PC-9 (cell line): Measurements from ENCODE around the gene N4BP2L2. TPM values are rescaled to one million over a fixed set of nuclear protein-coding genes. Genes with fewer than 3 reads are reported as not detected.

Experiments
- BruUV-seq: library from RNA; stranded (reverse); fragments of 400-500 nt; replicated peaks from 2 replicates; lab custom pipeline; 2021; lab: Mats Ljungman, UMichigan
- CTCF ChIA-PET: fragments of 300-600 bp; sonication (Branson Sonifier 250); formaldehyde crosslinking; loops from one replicate; lab custom pipeline; 2022; ENCODE audit warnings: antibody characterized with exemption; lab: Charles Lee
- POLR2A ChIA-PET: fragments of 300-600 bp; sonication (Branson Sonifier 250); formaldehyde crosslinking; loops from one replicate; lab custom pipeline; 2022; ENCODE audit warnings: antibody characterized with exemption; ENCODE audit not compliant: unreplicated experiment; lab: Charles Lee
- DNase-seq, 2 experiments: peaks; one replicate each; pipeline versions ENCODE4 v3.0.0 to v3.0.0-alpha.2; 2015 to 2022; ENCODE audit warnings: mixed read lengths in 1 of 2
- H2AFZ ChIP-seq: fragments of 200-600 bp; sonication (generic); 2 replicates; pipeline ENCODE4 v1.8.1; 2017; ENCODE audit warnings: antibody characterized with exemption
- H3F3A ChIP-seq: fragments of 200-600 bp; sonication (generic); 2 replicates; pipeline ENCODE4 v1.8.1; 2017; ENCODE audit warnings: antibody characterized with exemption, mild to moderate bottlenecking, low read depth; ENCODE audit not compliant: insufficient read depth
- H3K27ac ChIP-seq: fragments of 200-600 bp; sonication (generic); 2 replicates; pipeline ENCODE4 v1.6.1; 2016; ENCODE audit warnings: mixed run types
- H3K27me3 ChIP-seq: fragments of 200-600 bp; sonication (generic); 2 replicates; pipeline ENCODE4 v1.6.1; 2016; ENCODE audit warnings: low read depth, mixed run types; ENCODE audit not compliant: insufficient read depth
- H3K36me3 ChIP-seq: fragments of 200-600 bp; sonication (generic); 2 replicates; pipeline ENCODE4 v1.6.1; 2016; ENCODE audit warnings: low read depth, mixed run types
- H3K4me1 ChIP-seq: fragments of 200-600 bp; sonication (generic); replicated peaks from 2 replicates; pipeline ENCODE4 v1.6.1; 2016; ENCODE audit warnings: mixed run types; ENCODE audit not compliant: insufficient read depth
- H3K4me2 ChIP-seq: fragments of 200-600 bp; sonication (generic); 2 replicates; pipeline ENCODE4 v1.6.1; 2017; ENCODE audit warnings: mixed run types
- H3K4me3 ChIP-seq: fragments of 200-600 bp; sonication (generic); 2 replicates; pipeline ENCODE4 v1.6.1; 2016; ENCODE audit warnings: mixed run types
- H3K79me2 ChIP-seq: fragments of 200-600 bp; sonication (generic); 2 replicates; pipeline ENCODE4 v1.6.1; 2017; ENCODE audit warnings: low read depth, mixed run types
- H3K9me2 ChIP-seq: fragments of 200-600 bp; sonication (generic); 2 replicates; pipeline ENCODE4 v1.8.1; 2017; ENCODE audit warnings: mild to moderate bottlenecking; ENCODE audit not compliant: insufficient read depth
- H3K9me3 ChIP-seq: fragments of 200-600 bp; sonication (generic); 2 replicates; pipeline ENCODE4 v1.8.1; 2016; ENCODE audit warnings: low read depth; ENCODE audit not compliant: insufficient read depth
- H4K20me1 ChIP-seq: fragments of 200-600 bp; sonication (generic); 2 replicates; pipeline ENCODE4 v1.8.1; 2017; ENCODE audit not compliant: insufficient read depth
- EZH2 ChIP-seq: fragments of 200-600 bp; sonication (generic); IDR thresholded peaks from 2 replicates; pipeline ENCODE4 v1.8.0; 2017; ENCODE audit warnings: antibody characterized with exemption, low read depth
- intact Hi-C: fragments of 100-400 bp; cut with micrococcal nuclease; formaldehyde crosslinking; loops from one replicate; pipeline ENCODE4 v1.10.0; 2022; ENCODE audit not compliant: unreplicated experiment
- total RNA-seq: library from RNA; stranded (reverse); gene quantifications from 2 replicates; pipeline ENCODE4 v1.2.3, GENCODE V29; 2021
- TF ChIP-seq, protein P1 (sequence below): fragments of 200-600 bp; sonication (generic); conservative IDR thresholded peaks from 2 replicates; pipeline ENCODE4 v1.6.1; 2017; ENCODE audit warnings: mixed run types, antibody characterized with exemption, mild to moderate bottlenecking, moderate library complexity

N4BP2L2 gene
- total RNA-seq, 1 experiment from 2014 or later = 81.3 TPM

DNA sequence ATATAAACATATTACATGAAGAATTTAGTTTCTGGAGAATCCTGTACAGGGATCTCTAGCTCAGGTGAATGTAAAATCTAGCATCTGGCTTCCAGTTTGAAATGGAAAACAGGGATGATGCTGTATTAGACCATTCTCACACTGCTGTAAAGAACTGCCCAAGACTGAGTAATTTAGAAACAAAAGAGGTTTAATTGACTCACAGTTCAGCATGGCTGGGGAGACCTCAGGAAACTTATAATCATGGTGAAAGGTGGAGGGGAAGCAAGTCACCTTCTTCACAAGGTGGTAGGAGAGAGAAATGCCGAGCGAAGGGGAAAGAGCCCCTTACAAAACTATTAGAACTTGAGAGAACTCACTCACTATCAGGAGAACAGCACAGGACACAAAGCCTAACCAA is 17.0 kb upstream of the N4BP2L2 start:
- intact Hi-C loops = no loop called here
- no peaks in the 10 kb centered on the region for H3K27me3 ChIP-seq
- no peak overlapping the region for H2AFZ ChIP-seq
- ChIA-PET CTCF (no interaction called here), POLR2A (no interaction called here)
- H3K4me3 ChIP-seq = no peak overlapping the region
- no peaks in the 10 kb centered on the region for H3F3A ChIP-seq
- H3K9me3 ChIP-seq = no peaks in the 10 kb centered on the region
- no peaks in the 10 kb centered on the region for H3K9me2 ChIP-seq
- TF ChIP-seq, protein P1, sequence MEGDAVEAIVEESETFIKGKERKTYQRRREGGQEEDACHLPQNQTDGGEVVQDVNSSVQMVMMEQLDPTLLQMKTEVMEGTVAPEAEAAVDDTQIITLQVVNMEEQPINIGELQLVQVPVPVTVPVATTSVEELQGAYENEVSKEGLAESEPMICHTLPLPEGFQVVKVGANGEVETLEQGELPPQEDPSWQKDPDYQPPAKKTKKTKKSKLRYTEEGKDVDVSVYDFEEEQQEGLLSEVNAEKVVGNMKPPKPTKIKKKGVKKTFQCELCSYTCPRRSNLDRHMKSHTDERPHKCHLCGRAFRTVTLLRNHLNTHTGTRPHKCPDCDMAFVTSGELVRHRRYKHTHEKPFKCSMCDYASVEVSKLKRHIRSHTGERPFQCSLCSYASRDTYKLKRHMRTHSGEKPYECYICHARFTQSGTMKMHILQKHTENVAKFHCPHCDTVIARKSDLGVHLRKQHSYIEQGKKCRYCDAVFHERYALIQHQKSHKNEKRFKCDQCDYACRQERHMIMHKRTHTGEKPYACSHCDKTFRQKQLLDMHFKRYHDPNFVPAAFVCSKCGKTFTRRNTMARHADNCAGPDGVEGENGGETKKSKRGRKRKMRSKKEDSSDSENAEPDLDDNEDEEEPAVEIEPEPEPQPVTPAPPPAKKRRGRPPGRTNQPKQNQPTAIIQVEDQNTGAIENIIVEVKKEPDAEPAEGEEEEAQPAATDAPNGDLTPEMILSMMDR = no peak
- TF ChIP-seq EZH2 = no peak
- no peaks in the 10 kb centered on the region for H3K36me3 ChIP-seq
- H3K4me2 ChIP-seq = no peak overlapping the region
- H3K4me1 ChIP-seq = no peaks in the 10 kb centered on the region
- no TSS peak for BruUV-seq
- DNase-seq = no peak
- no peaks in the 10 kb centered on the region for H4K20me1 ChIP-seq
- no peak overlapping the region for H3K27ac ChIP-seq
- no peaks in the 10 kb centered on the region for H3K79me2 ChIP-seq

DNA sequence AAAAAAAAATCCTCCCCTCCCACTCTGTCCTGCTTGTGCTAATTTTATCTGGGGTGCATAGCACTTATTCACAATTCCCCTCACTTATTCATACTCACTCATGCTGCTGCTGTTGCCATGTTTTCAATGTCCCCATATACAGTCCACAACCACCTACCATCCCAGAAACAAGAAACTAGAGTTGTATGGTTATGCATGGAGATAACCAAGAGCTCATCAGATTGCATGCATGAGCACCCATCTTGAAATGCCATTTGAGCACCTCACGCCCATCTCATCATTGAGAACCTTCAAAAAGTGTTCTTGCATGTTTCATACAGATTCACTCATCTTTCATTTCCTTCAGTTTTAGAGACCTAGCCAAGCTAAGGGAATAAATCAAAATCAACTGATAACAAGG is 15.1 kb upstream of the N4BP2L2 start:
- Histone ChIP-seq H3K36me3 (no peaks in the 10 kb centered on the region), H3K9me2 (no peaks in the 10 kb centered on the region), H4K20me1 (no peaks in the 10 kb centered on the region), H3K4me2 (no peak overlapping the region), H3K27me3 (no peaks in the 10 kb centered on the region), H3K9me3 (no peaks in the 10 kb centered on the region), H3K4me3 (no peak overlapping the region), H3K79me2 (no peaks in the 10 kb centered on the region), H3F3A (no peaks in the 10 kb centered on the region), H2AFZ (no peak overlapping the region), H3K4me1 (no peaks in the 10 kb centered on the region), H3K27ac (no peak overlapping the region)
- no peak for TF ChIP-seq EZH2
- TF ChIP-seq, protein P1 = no peak
- no peak for DNase-seq
- BruUV-seq = no TSS peak
- CTCF ChIA-PET = no interaction called here
- POLR2A ChIA-PET = no interaction called here
- intact Hi-C loops = no loop called here

DNA sequence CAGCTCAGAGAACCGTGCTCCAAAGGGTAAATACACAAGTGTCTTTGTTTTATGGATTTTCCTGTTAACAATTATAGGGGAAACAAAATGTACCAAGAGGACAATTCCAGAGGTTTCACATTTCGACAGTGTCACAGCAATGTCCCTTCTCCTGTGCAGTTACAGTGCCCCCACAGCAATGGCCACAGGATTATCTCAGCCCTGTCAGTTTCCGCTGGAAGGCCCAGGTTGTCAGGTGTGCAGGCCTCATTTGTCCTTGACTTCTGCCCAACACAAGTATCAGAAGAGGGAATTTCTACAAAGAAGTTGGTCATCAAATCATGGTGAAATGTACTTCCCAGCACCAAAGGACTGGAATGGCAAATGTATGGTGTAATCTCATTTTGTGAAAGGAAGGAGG is 11.2 kb upstream of the N4BP2L2 start:
- no peak for DNase-seq
- no TSS peak for BruUV-seq
- ChIA-PET CTCF (no interaction called here), POLR2A (no interaction called here)
- TF ChIP-seq EZH2 = no peak
- TF ChIP-seq, protein P1 = no peak
- H3K9me2 ChIP-seq = no peaks in the 10 kb centered on the region
- no peaks in the 10 kb centered on the region for H3K36me3 ChIP-seq
- no peak overlapping the region for H2AFZ ChIP-seq
- no peaks in the 10 kb centered on the region for H3K4me1 ChIP-seq
- no peak overlapping the region for H3K27ac ChIP-seq
- no peaks in the 10 kb centered on the region for H3K79me2 ChIP-seq
- intact Hi-C loops = no loop called here
- H3K4me2 ChIP-seq = no peak overlapping the region
- H4K20me1 ChIP-seq = no peaks in the 10 kb centered on the region
- no peaks in the 10 kb centered on the region for H3K9me3 ChIP-seq
- no peak overlapping the region for H3K4me3 ChIP-seq
- H3F3A ChIP-seq = no peaks in the 10 kb centered on the region
- no peaks in the 10 kb centered on the region for H3K27me3 ChIP-seq
